ENCODE results near the gene PLPP2. TPM values are rescaled to one million over a fixed set of nuclear protein-coding genes. Genes with fewer than 3 reads are reported as not detected.

The PLPP2 gene
- total and polyA plus RNA-seq, 2 of the 13 experiments (the other 11 are each of a cell fraction or from before 2014, with no cell fraction given): not detected

GRCh38 chr19:295687-296370 is 4.6 kb upstream of the PLPP2 start:
- H3K4me3 ChIP-seq (replicated peaks in 1 of 3; ENCODE audit: insufficient read depth in 1 of 3, low read depth in 2 of 3, low read length in 3 of 3): peak overlapping the region in 1 of 3 experiments; percentile 26; a peak in 1 of 6 replicates
- peak; percentile 47 for ATAC-seq
- in situ Hi-C loops (cut with HindIII; ENCODE audit: extremely low pct_ligation_motif_present, low pct_unique_long_range_greater_than_20kb): no loop called here
- intact Hi-C loops (cut with micrococcal nuclease; ENCODE audit: unreplicated experiment): no loop called here
- no peak overlapping the region for H3K9ac ChIP-seq (ENCODE audit: insufficient read depth, low read depth, low read length)
- ChIA-PET CTCF (ENCODE audit: low intra/inter-chr PET ratio, low total read pairs) (interaction anchor here (0.8 kb wide), 1 partner anchor 29 kb away, joined by 3 read pairs; no protein-coding TSS in a partner anchor), POLR2A (no interaction called here)
- H3K27me3 ChIP-seq (ENCODE audit: control insufficient read depth in 1 of 2, insufficient read depth in 2 of 2, low read length in 2 of 2): peaks cover 4 to 26% of the 10 kb centered on the region in 2 experiments; a peak in 4 of 5 replicates
- peaks cover 29% of the 10 kb centered on the region for H3K4me1 ChIP-seq (ENCODE audit: insufficient read depth, low read length)
- no peaks in the 10 kb centered on the region for H3K36me3 ChIP-seq (replicated peaks in 1 of 2; ENCODE audit: control insufficient read depth in 1 of 2, insufficient read depth in 2 of 2, low read length in 2 of 2)
- H3K27ac ChIP-seq (ENCODE audit: extremely low read length, insufficient read depth, low read length): no peak overlapping the region
- FAIRE-seq: no peak
- H3K9me3 ChIP-seq (ENCODE audit: low read length): no peaks in the 10 kb centered on the region
- no TSS peak for BruUV-seq (replicated peaks)
- 40% methylated on average over 8 of the region's 13 CpGs for WGBS (ENCODE audit: low lambda C conversion rate)
- H3K79me2 ChIP-seq (ENCODE audit: insufficient read depth, low read length): no peaks in the 10 kb centered on the region
- H4K20me1 ChIP-seq (ENCODE audit: insufficient read depth, low read length): 0 out of 2 replicates have a peak, but pooled peaks cover 2% of the 10 kb centered on the region
- TF ChIP-seq MXD3 (CRISPR knock-in tag; IDR thresholded peaks at IDR 0.05): no peak
- TF ChIP-seq GFI1 (CRISPR knock-in tag; IDR thresholded peaks at IDR 0.05; ENCODE audit: borderline replicate concordance): no peak
- TF ChIP-seq ZNF121 (CRISPR knock-in tag; IDR thresholded peaks at IDR 0.05): no peak
- TF ChIP-seq SMC3 (IDR thresholded peaks at IDR 0.05; ENCODE audit: low read length): no peak
- peak; percentile 69; the same call in 1 of the 2 replicates for TF ChIP-seq ZBTB26 (CRISPR knock-in tag; IDR thresholded peaks at IDR 0.05; ENCODE audit: borderline replicate concordance)
- peak; percentile 40; the same call in 1 of the 2 replicates for TF ChIP-seq ZNF687 (CRISPR knock-in tag; IDR thresholded peaks at IDR 0.05)
- DNase-seq (ENCODE audit: low spot score): no peak
- peak overlapping the region; percentile 55 for H3K4me2 ChIP-seq (ENCODE audit: low read depth, low read length)
- H2AFZ ChIP-seq (ENCODE audit: low read length): no peak overlapping the region
